PC-3 (cell line): Measurements from ENCODE around the gene NR1D2.

Experiments
- CTCF ChIP-seq: fragments of 300-600 bp; sonication (generic); conservative IDR thresholded peaks from 2 replicates; pipeline ENCODE4 v1.5.1; 2017; ENCODE audit warnings: antibody characterized with exemption, low read depth, mild to moderate bottlenecking, low read length
- EZH2 ChIP-seq: fragments of 300-600 bp; sonication (generic); IDR thresholded peaks from one replicate; pipeline ENCODE4 v1.6.1; 2017; ENCODE audit warnings: antibody characterized with exemption, mild to moderate bottlenecking, low read length; ENCODE audit not compliant: unreplicated experiment
- EZH2phosphoT487 ChIP-seq: fragments of 300-600 bp; sonication (generic); IDR thresholded peaks from 2 replicates; pipeline ENCODE4 v1.6.1; 2018; ENCODE audit warnings: mild to moderate bottlenecking, antibody characterized with exemption, low read length, borderline replicate concordance

- TF ChIP-seq CTCF (no peak), EZH2phosphoT487 (no peak), EZH2 (no peak)
These were observed 16.8 kb downstream of the NR1D2 start for GRCh38 chr3:23961913-23962312.
